ES-I3 (cell line): ENCODE results near the gene ARHGEF40.

Source experiments
- H3K36me3 ChIP-seq: 2 replicates; pipeline ENCODE4 v1.6.1; 2013; ENCODE audit warnings: mild to moderate bottlenecking, low read length, control low read depth, moderate library complexity; ENCODE audit not compliant: insufficient read depth
- H3K4me1 ChIP-seq: 2 replicates; pipeline ENCODE4 v1.6.1; 2013; ENCODE audit warnings: mild to moderate bottlenecking, control low read depth, low read length; ENCODE audit not compliant: insufficient read depth
- H3K9ac ChIP-seq: 2 replicates; pipeline ENCODE4 v1.6.1; 2013; ENCODE audit warnings: low read depth, mild to moderate bottlenecking, low read length, moderate library complexity
- H3K9me3 ChIP-seq: 2 replicates; pipeline ENCODE4 v1.6.1; 2013; ENCODE audit warnings: mild to moderate bottlenecking, low read length, moderate library complexity; ENCODE audit not compliant: control insufficient read depth, insufficient read depth

ARHGEF40 gene

DNA sequence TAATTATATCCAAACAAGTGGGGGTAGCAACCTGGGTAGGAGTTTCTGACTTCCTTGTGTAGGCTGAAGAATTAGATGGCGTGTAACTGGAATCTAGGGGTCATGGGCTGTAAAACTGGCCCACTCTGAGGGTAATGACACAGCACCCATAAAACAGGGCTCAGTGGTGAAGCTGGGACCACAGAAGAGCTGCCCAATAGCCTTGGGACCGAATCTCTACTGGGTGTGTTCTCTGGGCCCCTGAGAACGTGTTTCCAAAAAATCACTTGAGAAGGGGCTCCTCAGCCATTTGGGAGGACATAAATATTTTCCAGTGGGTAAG is 8.8 kb upstream of the ARHGEF40 start:
- Histone ChIP-seq H3K9me3 (no peaks in the 10 kb centered on the region), H3K36me3 (no peaks in the 10 kb centered on the region), H3K4me1 (peaks cover 4% of the 10 kb centered on the region; the same call in 1 of the 2 replicates), H3K9ac (no peak overlapping the region)

- Histone ChIP-seq H3K9me3 (no peaks in the 10 kb centered on the region), H3K9ac (no peak overlapping the region), H3K4me1 (peaks cover 4% of the 10 kb centered on the region; the same call in 1 of the 2 replicates), H3K36me3 (no peaks in the 10 kb centered on the region)
These were observed 6.6 kb upstream of the ARHGEF40 start for GRCh38 chr14:21063479-21063878.

DNA sequence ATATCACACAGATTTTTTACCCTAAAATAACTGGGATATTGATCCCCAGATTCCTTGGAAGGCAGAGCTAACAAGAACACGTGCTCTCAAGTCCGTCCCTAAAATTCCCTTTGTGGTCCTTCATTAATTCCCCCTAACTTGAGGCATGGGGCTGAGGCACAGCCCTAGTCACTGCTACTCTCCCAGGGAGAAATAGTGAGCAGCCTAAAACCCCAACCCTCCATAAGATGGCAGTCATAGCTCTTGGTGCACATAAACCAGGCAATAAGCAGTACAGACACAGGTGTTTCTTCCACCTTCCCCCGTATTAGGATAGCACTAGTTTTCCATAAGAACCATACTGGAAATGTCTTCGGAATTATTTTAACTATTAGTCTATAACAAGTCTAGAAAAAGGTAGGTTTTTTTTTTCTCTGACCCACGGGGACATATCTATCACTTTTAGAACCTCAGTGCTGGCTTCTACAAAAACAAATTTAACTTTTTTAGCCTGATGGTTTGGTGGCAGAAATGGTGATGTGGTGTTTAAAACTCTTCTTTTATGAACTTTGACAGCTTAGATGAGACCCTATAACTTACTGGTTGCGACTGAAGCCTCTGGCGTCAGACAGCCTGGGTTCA is 3.1 kb upstream of the ARHGEF40 start:
- Histone ChIP-seq H3K9ac (no peak overlapping the region), H3K36me3 (no peaks in the 10 kb centered on the region), H3K4me1 (peaks cover 6% of the 10 kb centered on the region; the same call in 1 of the 2 replicates), H3K9me3 (no peaks in the 10 kb centered on the region)

DNA sequence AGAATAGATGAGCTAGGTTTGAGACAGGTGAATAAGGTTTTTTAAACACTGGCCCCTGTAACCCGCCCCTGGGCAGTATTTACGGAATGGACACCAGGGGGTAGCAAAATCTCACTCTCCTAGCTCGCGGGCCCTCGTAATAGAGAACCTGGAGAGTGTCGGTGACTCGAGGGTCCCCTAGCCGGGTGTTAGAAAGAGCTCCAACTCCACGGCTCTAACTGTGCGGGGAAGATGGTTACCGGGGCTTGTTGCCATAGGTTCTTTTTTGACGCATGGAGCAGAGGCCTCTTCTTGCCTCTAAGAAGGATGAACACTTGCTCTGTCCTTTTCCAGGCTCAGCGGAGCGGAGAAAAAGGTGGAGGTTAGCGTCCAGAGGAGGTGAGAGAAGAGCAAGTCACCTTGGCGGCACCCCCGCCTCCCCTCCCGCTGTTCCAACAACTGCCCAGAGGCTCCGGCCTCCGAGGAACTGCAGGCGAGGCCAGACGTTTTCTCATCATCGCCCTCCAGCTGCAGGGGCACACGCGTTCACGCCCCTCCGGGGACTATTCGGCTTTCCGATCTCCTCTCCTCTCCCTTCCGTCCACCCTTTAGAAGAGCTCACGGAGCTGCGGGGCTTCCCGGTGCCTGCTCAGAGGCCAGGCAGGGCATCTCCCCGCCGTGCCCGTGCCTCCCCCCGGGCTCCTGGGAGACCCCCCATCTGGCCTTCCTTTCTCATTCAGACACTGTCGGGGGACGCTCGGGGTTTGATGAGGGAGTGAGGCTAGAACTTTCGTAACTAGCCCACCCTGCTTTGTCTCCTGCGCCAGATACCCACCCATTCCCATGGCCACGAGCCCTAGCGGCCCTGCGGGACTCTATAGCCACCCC is 1.4 kb upstream of the ARHGEF40 start:
- Histone ChIP-seq H3K4me1 (peaks cover 9% of the 10 kb centered on the region; the same call in 1 of the 2 replicates), H3K36me3 (no peaks in the 10 kb centered on the region), H3K9ac (peak overlapping the region; percentile 67; the same call in 1 of the 2 replicates), H3K9me3 (no peaks in the 10 kb centered on the region)

DNA sequence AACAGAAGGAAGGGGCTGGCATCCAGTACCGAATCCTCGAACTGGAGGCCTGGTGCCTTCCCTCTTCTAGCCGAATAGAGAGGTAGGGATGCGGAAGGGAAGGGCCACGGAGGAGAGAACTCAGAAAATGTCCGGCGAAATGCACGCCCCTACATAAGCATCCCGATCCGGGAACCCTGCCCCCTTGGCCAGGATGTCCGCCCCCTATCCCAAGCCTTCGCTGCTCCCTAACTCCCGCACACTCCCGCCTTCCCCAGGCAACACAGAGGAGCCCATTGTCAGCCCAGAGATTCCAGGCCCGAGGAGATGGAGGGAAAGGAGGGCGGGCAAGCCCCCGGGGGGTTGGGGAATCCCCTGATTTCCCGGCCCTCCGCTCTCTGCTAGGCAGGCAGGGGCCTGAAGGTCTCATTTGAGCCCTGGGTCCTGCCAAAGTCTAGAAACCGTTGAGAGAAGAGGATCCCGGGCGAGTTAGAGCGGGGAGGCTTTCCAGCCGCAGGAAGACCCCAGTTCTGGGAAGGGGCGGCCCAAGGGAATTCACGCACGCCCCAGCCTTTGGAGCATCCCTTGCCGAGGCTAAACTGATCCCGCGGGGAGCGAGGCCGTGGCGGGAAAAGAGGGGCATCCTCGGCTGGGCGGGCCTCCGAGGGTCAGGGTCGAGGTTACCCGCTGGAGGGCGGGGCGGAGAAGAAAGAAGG is 569 bp upstream of the ARHGEF40 start:
- H3K4me1 ChIP-seq, result peaks cover 7% of the 10 kb centered on the region; the same call in 1 of the 2 replicates
- no peaks in the 10 kb centered on the region for H3K9me3 ChIP-seq
- peak overlapping the region; percentile 67 for H3K9ac ChIP-seq
- H3K36me3 ChIP-seq, result no peaks in the 10 kb centered on the region

DNA sequence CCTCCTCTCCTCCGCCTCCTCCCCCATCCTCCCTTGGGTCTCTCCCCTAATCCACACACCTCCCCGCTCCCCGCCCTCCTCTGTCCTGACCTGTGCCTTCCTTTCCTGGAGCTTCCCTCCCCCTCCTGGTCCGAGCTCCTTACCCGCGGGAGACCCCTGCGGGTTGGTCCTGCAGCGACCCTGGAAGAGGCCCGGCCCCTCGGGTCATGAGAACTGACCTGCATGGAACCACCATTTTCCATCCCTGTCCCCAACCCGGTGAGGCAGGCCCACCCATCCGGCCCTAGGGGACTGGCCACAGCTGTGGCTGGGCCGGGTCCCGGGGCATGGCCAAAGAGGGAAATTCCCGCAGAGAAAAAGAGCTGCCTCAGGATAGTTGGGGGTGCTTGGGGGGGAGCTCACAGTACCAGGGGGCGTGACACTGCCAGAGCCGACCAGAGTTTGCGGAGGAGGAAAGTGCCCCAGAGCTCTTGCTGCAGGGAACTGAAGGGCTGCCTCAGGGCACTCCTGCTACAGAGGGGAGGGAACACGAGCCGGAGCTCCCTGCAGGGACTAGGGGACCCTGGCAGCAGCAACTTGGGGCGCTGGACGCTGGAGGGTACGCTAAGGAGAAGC is 613 bp downstream of the ARHGEF40 start:
- Histone ChIP-seq H3K36me3 (no peaks in the 10 kb centered on the region), H3K9me3 (no peaks in the 10 kb centered on the region), H3K9ac (peak overlapping the region; percentile 67), H3K4me1 (peaks cover 7% of the 10 kb centered on the region; the same call in 1 of the 2 replicates)

- Histone ChIP-seq H3K9me3 (no peaks in the 10 kb centered on the region), H3K9ac (peak overlapping the region; percentile 67), H3K4me1 (peaks cover 7% of the 10 kb centered on the region; the same call in 1 of the 2 replicates), H3K36me3 (no peaks in the 10 kb centered on the region)
These were observed 1.3 kb downstream of the ARHGEF40 start for GRCh38 chr14:21071225-21072030.

GRCh38 chr14:21072031-21072473 is 1.9 kb downstream of the ARHGEF40 start:
- Histone ChIP-seq H3K4me1 (peaks cover 7% of the 10 kb centered on the region; the same call in 1 of the 2 replicates), H3K9me3 (no peaks in the 10 kb centered on the region), H3K36me3 (no peaks in the 10 kb centered on the region), H3K9ac (peak overlapping the region; percentile 67)

DNA sequence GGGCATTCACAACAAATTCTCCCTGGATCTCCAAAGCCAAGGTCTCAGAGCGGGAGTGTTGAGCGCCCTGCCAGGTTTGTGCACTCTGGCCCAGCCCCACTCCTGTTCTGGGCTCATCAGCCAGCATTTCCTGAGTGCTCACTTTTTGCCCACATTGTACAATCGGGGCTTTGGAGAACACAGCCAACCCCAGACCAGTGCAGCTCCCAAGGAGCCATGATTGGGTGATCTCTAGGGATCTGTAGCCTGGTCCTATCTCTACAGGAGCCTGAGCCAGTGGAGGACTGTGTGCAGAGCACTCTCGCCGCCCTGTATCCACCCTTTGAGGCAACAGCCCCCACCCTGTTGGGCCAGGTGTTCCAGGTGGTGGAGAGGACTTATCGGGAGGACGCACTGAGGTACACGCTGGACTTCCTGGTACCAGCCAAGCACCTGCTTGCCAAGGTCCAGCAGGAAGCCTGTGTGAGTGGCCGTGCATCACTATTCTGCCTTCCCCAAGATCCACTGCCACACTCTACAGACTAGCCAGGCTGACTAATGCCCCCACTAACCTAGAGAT is 2.8 kb downstream of the ARHGEF40 start:
- Histone ChIP-seq H3K36me3 (no peaks in the 10 kb centered on the region), H3K9ac (no peak overlapping the region), H3K4me1 (peaks cover 7% of the 10 kb centered on the region; the same call in 1 of the 2 replicates), H3K9me3 (no peaks in the 10 kb centered on the region)

DNA sequence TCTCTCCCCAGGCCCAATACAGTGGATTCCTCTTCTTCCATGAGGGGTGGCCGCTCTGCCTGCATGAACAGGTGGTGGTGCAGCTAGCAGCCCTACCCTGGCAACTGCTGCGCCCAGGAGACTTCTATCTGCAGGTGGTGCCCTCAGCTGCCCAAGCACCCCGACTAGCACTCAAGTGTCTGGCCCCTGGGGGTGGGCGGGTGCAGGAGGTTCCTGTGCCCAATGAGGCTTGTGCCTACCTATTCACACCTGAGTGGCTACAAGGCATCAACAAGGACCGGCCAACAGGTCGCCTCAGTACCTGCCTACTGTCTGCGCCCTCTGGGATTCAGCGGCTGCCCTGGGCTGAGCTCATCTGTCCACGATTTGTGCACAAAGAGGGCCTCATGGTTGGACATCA is 3.8 kb downstream of the ARHGEF40 start:
- Histone ChIP-seq H3K9me3 (no peaks in the 10 kb centered on the region), H3K4me1 (peaks cover 7% of the 10 kb centered on the region; the same call in 1 of the 2 replicates), H3K9ac (no peak overlapping the region), H3K36me3 (no peaks in the 10 kb centered on the region)

DNA sequence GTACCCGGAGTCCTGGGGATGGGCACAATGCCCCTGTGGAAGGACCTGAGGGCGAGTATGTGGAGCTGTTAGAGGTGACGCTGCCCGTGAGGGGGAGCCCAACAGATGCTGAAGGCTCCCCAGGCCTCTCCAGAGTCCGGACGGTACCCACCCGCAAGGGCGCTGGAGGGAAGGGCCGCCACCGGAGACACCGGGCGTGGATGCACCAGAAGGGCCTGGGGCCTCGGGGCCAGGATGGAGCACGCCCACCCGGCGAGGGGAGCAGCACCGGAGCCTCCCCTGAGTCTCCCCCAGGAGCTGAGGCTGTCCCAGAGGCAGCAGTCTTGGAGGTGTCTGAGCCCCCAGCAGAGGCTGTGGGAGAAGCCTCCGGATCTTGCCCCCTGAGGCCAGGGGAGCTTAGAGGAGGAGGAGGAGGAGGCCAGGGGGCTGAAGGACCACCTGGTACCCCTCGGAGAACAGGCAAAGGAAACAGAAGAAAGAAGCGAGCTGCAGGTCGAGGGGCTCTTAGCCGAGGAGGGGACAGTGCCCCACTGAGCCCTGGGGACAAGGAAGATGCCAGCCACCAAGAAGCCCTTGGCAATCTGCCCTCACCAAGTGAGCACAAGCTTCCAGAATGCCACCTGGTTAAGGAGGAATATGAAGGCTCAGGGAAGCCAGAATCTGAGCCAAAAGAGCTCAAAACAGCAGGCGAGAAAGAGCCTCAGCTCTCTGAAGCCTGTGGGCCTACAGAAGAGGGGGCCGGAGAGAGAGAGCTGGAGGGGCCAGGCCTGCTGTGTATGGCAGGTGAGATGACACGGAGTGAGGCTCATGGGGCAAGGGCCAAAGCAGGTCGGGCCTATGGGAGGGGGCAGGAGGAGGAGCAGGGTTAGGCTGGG is 4.5 kb downstream of the ARHGEF40 start:
- no peaks in the 10 kb centered on the region for H3K9me3 ChIP-seq
- H3K9ac ChIP-seq, result no peak overlapping the region
- H3K4me1 ChIP-seq, result peaks cover 7% of the 10 kb centered on the region; the same call in 1 of the 2 replicates
- no peaks in the 10 kb centered on the region for H3K36me3 ChIP-seq

- no peak overlapping the region for H3K9ac ChIP-seq
- H3K9me3 ChIP-seq, result no peaks in the 10 kb centered on the region
- no peaks in the 10 kb centered on the region for H3K36me3 ChIP-seq
- peaks cover 7% of the 10 kb centered on the region; the same call in 1 of the 2 replicates for H3K4me1 ChIP-seq
These were observed 5.8 kb downstream of the ARHGEF40 start for GRCh38 chr14:21075719-21076437.
